ENCODE results near the gene FAM174C. TPM values are rescaled to one million over a fixed set of nuclear protein-coding genes. Genes with fewer than 3 reads are reported as not detected.

Gene FAM174C
- total and polyA plus RNA-seq, 8 donors: 10.6 to 58.7 (median 19.4) TPM

DNA sequence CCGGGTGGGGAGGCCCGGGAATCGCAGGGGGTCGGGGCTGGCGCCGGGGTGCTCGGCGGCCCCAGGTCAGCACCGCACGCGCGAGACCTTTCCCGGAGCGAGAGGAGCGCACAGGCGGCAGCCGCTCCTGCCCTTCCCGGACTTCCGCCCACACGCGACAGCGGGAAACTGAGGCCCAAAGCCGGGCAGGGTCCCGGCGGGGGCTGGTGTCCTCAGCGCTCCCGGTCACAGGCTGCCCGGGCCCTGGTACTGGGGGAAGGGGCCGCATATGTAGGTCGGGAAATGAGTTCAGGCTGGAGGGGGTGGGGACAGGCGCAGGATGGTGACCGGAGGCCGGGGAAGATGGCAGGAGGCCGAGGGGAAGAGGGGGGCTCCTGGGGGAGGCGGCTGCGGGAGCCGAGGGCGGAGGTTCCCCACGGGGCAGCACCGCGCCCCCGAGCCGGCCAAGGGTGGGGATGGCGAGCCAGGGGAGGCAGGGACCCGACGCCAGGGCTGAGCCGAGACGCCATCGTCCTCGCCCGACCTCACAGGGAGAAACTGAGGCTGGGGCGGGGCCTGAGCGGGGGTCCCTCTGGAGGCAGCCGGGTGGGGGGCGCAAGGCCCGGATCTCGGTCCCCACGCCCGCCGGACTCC lies 38.2 kb upstream of the FAM174C start:
- no peak for ATAC-seq
- intact Hi-C loops (cut with DNase I): no loop called here
- TF ChIP-seq, protein P1, sequence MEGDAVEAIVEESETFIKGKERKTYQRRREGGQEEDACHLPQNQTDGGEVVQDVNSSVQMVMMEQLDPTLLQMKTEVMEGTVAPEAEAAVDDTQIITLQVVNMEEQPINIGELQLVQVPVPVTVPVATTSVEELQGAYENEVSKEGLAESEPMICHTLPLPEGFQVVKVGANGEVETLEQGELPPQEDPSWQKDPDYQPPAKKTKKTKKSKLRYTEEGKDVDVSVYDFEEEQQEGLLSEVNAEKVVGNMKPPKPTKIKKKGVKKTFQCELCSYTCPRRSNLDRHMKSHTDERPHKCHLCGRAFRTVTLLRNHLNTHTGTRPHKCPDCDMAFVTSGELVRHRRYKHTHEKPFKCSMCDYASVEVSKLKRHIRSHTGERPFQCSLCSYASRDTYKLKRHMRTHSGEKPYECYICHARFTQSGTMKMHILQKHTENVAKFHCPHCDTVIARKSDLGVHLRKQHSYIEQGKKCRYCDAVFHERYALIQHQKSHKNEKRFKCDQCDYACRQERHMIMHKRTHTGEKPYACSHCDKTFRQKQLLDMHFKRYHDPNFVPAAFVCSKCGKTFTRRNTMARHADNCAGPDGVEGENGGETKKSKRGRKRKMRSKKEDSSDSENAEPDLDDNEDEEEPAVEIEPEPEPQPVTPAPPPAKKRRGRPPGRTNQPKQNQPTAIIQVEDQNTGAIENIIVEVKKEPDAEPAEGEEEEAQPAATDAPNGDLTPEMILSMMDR (IDR thresholded peaks at IDR 0.05): no peak
- peak overlapping the region; percentile 40 to 46 for H3K4me3 ChIP-seq
- DNase-seq: peak in 2 of 4 donors; percentile 45 to 60
- no peak overlapping the region for H3K27ac ChIP-seq
- no peaks in the 10 kb centered on the region for H3K36me3 ChIP-seq
- peaks cover 20 to 63% of the 10 kb centered on the region in 2 donors for H3K4me1 ChIP-seq
- no peaks in the 10 kb centered on the region for H3K9me3 ChIP-seq
- peaks cover 0 to 59% of the 10 kb centered on the region in 2 donors for H3K27me3 ChIP-seq

DNA sequence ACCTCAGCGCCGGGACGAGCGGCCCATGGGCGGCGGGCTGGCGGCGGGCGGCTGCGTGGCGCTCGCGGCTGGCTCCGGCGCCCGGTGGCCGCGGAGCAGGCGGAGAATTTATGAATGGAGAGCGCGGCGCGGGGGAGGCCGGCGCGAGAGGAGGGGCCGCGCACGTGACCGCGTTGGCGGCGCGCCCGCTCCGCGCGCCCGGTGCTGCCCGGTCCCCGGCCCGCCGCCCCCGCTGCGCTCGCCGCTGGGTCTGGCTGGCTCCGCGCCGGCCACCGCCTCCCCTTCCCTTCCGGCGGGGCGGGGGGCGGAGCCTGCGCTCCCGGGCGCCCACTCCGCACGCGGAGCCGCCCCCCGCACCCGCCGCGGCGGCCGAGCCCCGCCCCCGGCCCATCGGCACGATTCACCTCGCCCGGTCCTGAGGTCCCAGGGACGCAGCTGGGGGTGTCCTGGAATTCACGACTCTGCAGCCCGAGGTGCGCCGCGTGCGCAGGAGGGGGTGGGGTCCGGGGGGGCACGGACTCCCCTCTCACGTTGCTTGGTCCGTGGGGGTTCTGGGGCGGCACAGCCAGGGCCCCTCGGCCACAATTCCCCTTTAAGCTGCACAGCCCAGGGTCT lies 37.5 kb upstream of the FAM174C start, which contains the start of gene CBARP:
Gene CBARP, minus strand, starts transcription at position 252 of the 615 bp plus-strand sequence. CDS start 1,905 bp downstream, outside the sequence.
- TF ChIP-seq, protein P1 (IDR thresholded peaks at IDR 0.05): no peak
- Histone ChIP-seq H3K9me3 (no peaks in the 10 kb centered on the region), H3K4me1 (peaks cover 25 to 63% of the 10 kb centered on the region in 2 donors), H3K36me3 (no peaks in the 10 kb centered on the region), H3K27ac (no peak within 1 kb of the TSS), H3K27me3 (peaks cover 0 to 59% of the 10 kb centered on the region in 2 donors), H3K4me3 (peak within 1 kb of the TSS; percentile 40 to 46)
- intact Hi-C loops (cut with DNase I): no loop called here
- peak in 1 of 4 donors; percentile 57 for DNase-seq
- ATAC-seq: no peak

DNA sequence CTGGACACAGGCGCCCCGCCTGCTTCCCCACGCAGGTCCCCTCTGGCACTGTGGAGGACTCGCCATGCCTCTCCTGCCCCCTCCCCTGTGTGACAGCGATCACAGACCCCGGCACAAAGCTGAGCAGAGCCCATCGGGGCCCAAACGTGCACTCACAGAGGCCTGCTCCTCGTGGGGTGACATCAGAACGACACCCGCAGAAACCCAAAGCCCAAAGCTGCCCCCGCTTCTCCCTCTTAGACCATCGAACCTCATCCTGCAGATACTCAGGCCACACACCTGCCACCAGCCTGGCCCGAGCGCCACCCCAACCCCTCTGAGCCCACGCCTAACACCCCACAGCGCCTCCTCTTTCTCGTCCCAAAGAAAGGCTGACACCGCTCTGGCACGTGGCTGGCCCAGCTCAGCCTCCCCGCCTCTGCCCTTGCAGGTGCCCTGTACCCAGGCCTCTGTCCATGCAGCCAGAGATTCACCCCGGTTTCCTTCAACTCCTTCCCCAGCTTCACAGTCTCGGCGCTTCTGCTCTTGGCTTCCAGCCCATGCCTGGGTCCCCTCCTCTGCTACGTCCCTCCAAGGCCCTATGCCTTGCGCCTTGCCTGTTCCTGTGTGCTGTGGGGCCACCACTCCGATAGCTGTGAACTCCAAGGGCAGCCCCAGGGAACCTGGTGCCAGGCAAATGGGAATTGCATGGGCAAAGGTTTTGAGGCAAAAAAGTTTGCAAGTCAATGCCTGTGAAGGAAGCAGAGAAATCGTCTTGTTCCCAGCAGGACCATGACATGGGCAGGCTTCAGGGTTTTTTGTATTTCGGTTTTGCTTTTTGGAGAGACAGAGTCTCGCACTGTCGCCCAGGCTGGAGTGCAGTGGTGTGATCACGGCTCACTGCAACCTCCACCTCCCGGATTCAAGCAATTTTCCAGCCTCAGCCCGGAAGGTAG lies 36.7 kb upstream of the FAM174C start:
- intact Hi-C loops (cut with DNase I): no loop called here
- TF ChIP-seq, protein P1 (IDR thresholded peaks at IDR 0.05): no peak

DNA sequence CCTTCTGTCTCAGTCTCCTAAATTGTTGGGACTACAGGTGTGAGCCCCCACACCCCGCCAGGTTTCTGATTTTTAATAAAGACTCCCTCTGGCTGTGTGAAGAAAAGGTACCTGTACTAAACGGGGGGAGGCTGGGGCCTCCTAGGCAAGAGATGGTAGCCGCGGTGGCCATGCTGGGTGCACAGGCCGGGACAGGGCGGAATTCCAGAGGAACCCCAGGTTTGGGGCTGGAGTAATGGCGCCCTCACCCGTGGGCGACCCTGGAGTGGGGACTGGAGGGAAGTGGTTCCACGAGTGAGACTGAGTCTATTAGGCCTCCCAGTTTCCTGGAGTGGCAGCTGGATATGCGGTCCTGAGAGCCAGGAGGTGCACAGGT lies 35.9 kb upstream of the FAM174C start:
- no peaks in the 10 kb centered on the region for H3K9me3 ChIP-seq
- peaks cover 30 to 67% of the 10 kb centered on the region in 2 donors for H3K4me1 ChIP-seq
- TF ChIP-seq, protein P1 (IDR thresholded peaks at IDR 0.05): no peak
- intact Hi-C loops (cut with DNase I): no loop called here
- DNase-seq (peak in 1 of 4 donors; percentile 43), ATAC-seq (no peak)
- H3K27me3 ChIP-seq: peaks cover 0 to 55% of the 10 kb centered on the region in 2 donors
- no peak overlapping the region for H3K4me3 ChIP-seq
- H3K27ac ChIP-seq: peak overlapping the region in 1 of 2 donors; percentile 61
- no peaks in the 10 kb centered on the region for H3K36me3 ChIP-seq

More for the DNA sequence above, 36.7 kb upstream of the FAM174C start:
- H3K36me3 ChIP-seq: no peaks in the 10 kb centered on the region
- DNase-seq (no peak), ATAC-seq (no peak)
- H3K4me3 ChIP-seq: peak overlapping the region in 1 of 2 donors; percentile 14
- H3K27ac ChIP-seq: no peak overlapping the region
- H3K4me1 ChIP-seq: peaks cover 23 to 63% of the 10 kb centered on the region in 2 donors
- no peaks in the 10 kb centered on the region for H3K9me3 ChIP-seq
- peaks cover 0 to 59% of the 10 kb centered on the region in 2 donors for H3K27me3 ChIP-seq

All from left lung (tissue), 10 donors.